Upper lobe of right lung (tissue), 1 donor: ENCODE results near the gene TMEM255B. TPM values are rescaled to one million over a fixed set of nuclear protein-coding genes. Genes with fewer than 3 reads are reported as not detected.
"Not testable (repeated sequence)": the region's sequence is repeated elsewhere in the genome, so short reads cannot be mapped to it uniquely, and the experiment has no call there.

Experiments
- ATAC-seq: fragments of 200-7000 bp; cut with Tn5 transposase; one replicate; pipeline ENCODE4 v1.9.1; 2020; ENCODE audit warnings: mild to moderate bottlenecking, moderate library complexity
- DNase-seq: peaks from one replicate; pipeline ENCODE4 v3.0.0-alpha.2; 2020
- H3K27ac ChIP-seq: fragments of 200-600 bp; one replicate; pipeline ENCODE4 v1.8.0; 2022
- H3K27me3 ChIP-seq: fragments of 200-600 bp; one replicate; pipeline ENCODE4 v1.8.0; 2022; ENCODE audit warnings: mild to moderate bottlenecking
- H3K36me3 ChIP-seq: fragments of 200-600 bp; one replicate; pipeline ENCODE4 v1.8.0; 2022
- H3K4me1 ChIP-seq: fragments of 200-600 bp; one replicate; pipeline ENCODE4 v1.8.0; 2022
- H3K4me3 ChIP-seq: fragments of 200-600 bp; one replicate; pipeline ENCODE4 v1.8.0; 2022; ENCODE audit warnings: mild to moderate bottlenecking
- H3K9me3 ChIP-seq: fragments of 200-600 bp; one replicate; pipeline ENCODE4 v1.8.0; 2022
- CTCF ChIP-seq: fragments of 200-600 bp; IDR thresholded peaks from one replicate; pipeline ENCODE4 v1.8.0; 2022; ENCODE audit warnings: antibody characterized with exemption
- intact Hi-C: fragments of 100-400 bp; cut with DNase I; formaldehyde crosslinking; loops from one replicate; pipeline ENCODE4 v1.11.0; 2022
- total RNA-seq: library from RNA; stranded (reverse); fragmentation: NEBNext Ultra II Directional; extraction: Animal tissue kit (Norgen Biotek cat#: 25700); gene quantifications from one replicate; pipeline ENCODE4 v1.2.1, GENCODE V29; 2021
- donor health status: DM: no; HTN: yes; CAD: no; lungs with severe emphysema.

The TMEM255B gene
- total RNA-seq, 1 donor from 2014 or later = 43.6 TPM

GRCh38 chr13:113751491-113751890, 7.5 kb upstream of the TMEM255B start:
- Histone ChIP-seq H3K9me3 (no peaks in the 10 kb centered on the region), H3K36me3 (no peaks in the 10 kb centered on the region), H3K4me3 (no peak overlapping the region), H3K27ac (no peak overlapping the region), H3K27me3 (no peaks in the 10 kb centered on the region), H3K4me1 (no peaks in the 10 kb centered on the region)
- intact Hi-C loops = no loop called here
- DNase-seq (no peak), ATAC-seq (no peak)
- no peak for TF ChIP-seq CTCF

DNA sequence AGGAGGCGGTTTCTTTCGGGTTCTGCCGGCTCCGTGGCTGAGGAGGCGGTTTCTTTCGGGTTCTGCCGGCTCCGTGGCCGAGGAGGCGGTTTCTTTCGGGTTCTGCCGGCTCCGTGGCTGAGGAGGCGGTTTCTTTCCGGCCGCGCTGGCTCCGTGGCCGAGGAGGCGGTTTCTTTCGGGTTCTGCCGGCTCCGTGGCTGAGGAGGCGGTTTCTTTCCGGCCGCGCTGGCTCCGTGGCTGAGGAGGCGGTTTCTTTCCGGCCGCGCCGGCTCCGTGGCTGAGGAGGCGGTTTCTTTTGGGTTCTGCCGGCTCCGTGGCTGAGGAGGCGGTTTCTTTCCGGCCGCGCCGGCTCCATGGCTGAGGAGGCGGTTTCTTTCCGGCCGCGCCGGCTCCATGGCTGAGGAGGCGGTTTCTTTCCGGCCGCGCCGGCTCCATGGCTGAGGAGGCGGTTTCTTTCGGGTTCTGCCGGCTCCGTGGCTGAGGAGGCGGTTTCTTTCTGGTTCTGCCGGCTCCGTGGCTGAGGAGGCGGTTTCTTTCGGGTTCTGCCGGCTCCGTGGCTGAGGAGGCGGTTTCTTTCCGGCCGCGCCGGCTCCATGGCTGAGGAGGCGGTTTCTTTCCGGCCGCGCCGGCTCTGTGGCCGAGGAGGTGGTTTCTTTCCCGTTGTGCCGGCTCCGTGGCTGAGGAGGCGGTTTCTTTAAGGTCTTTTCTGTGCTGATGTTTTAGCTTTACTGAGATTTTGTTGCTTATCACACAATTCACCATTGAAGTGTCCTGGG, 6.6 kb upstream of the TMEM255B start:
- intact Hi-C loops, H3K27me3 ChIP-seq, H3K9me3 ChIP-seq, H3K4me3 ChIP-seq, DNase-seq, H3K4me1 ChIP-seq, ATAC-seq, H3K27ac ChIP-seq, H3K36me3 ChIP-seq: not testable (repeated sequence)

- H3K9me3 ChIP-seq = no peaks in the 10 kb centered on the region
- no peaks in the 10 kb centered on the region for H3K36me3 ChIP-seq
- DNase-seq (no peak), ATAC-seq (no peak)
- no peak overlapping the region for H3K4me3 ChIP-seq
- H3K4me1 ChIP-seq = peaks cover under 1% of the 10 kb centered on the region
- intact Hi-C loops = no loop called here
- no peak overlapping the region for H3K27ac ChIP-seq
- TF ChIP-seq CTCF = no peak
- H3K27me3 ChIP-seq = no peaks in the 10 kb centered on the region
Observed at GRCh38 chr13:113753171-113753570, 5.9 kb upstream of the TMEM255B start.

DNA sequence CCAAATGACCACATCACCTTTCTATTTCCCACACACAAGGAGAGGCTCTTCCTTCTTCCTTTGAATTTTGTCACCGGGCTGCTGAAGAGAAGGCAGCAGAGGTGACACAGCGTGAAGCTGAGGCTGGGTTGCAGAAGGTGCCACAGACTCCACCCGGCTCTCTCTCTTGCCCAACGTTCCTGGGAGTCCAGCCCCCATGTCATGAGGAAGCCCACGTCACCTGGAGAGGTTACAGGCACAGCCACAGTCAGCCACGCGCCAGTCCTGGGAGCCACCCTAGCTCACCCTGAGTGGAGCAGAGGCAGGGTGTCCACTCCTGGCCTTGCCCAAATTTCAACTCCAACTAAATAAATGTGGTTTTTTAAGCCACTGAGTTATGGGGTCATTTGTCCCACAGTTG, 4.8 kb upstream of the TMEM255B start:
- Histone ChIP-seq H3K27ac (no peak overlapping the region), H3K36me3 (no peaks in the 10 kb centered on the region), H3K4me1 (peaks cover 5% of the 10 kb centered on the region), H3K9me3 (no peaks in the 10 kb centered on the region), H3K4me3 (no peak overlapping the region), H3K27me3 (no peaks in the 10 kb centered on the region)
- DNase-seq (no peak), ATAC-seq (no peak)
- intact Hi-C loops = no loop called here
- TF ChIP-seq CTCF = no peak

DNA sequence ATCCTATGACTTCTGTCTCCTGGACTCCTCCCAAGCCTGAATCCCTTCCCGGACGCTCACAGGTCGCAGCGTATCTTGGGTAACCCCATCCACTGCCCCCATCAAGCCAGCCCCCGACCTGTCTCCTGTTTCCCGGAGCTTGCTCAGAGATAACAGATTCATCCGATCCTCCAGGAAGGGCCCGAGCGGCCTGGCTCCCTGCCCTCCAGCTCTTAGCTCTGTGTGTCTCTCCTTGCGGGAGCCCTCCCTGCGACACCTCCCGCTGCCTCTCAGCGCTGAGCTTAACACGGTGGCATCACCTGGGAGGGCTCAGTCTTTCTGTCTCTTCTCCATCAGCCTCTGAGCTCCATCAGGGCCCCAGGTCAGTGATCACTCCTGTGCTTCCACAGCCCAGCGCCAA, 4.3 kb upstream of the TMEM255B start:
- intact Hi-C loops = no loop called here
- Histone ChIP-seq H3K27me3 (no peaks in the 10 kb centered on the region), H3K4me1 (peaks cover 8% of the 10 kb centered on the region), H3K4me3 (no peak overlapping the region), H3K27ac (no peak overlapping the region), H3K9me3 (no peaks in the 10 kb centered on the region), H3K36me3 (no peaks in the 10 kb centered on the region)
- ATAC-seq = no peak
- no peak for TF ChIP-seq CTCF
- peak; percentile 59 for DNase-seq

GRCh38 chr13:113756441-113757097, 2.5 kb upstream of the TMEM255B start:
- DNase-seq = peak; percentile 47
- no peak for TF ChIP-seq CTCF
- intact Hi-C loops = no loop called here

More at GRCh38 chr13:113756441-113757097, 2.5 kb upstream of the TMEM255B start:
- H3K27me3 ChIP-seq = no peaks in the 10 kb centered on the region
- H3K4me1 ChIP-seq = peaks cover 13% of the 10 kb centered on the region
- H3K27ac ChIP-seq = no peak overlapping the region
- H3K36me3 ChIP-seq = no peaks in the 10 kb centered on the region
- ATAC-seq = no peak
- no peak overlapping the region for H3K4me3 ChIP-seq
- no peaks in the 10 kb centered on the region for H3K9me3 ChIP-seq
